ENCODE results near the gene NFATC1.

GRCh38 chr18:79387214-79387613 lies 8.5 kb upstream of the NFATC1 start:
- TF ChIP-seq REST (IDR thresholded peaks at IDR 0.05; ENCODE audit: borderline replicate concordance) (no peak), CTCF (IDR thresholded peaks at IDR 0.05; ENCODE audit: poor library complexity, severe bottlenecking) (no peak), EZH2 (IDR thresholded peaks at IDR 0.05; ENCODE audit: borderline replicate concordance, insufficient read depth, low read length, poor library complexity, severe bottlenecking) (no peak), POLR2AphosphoS5 (IDR thresholded peaks at IDR 0.05) (no peak), TAF1 (IDR thresholded peaks at IDR 0.05; ENCODE audit: low read depth) (no peak), EP300 (conservative IDR thresholded peaks at IDR 0.05; ENCODE audit: poor library complexity, severe bottlenecking) (no peak), SMC3 (conservative IDR thresholded peaks at IDR 0.05; ENCODE audit: poor library complexity) (no peak), RAD21 (conservative IDR thresholded peaks at IDR 0.05) (no peak)
